ENCODE data around the gene ZNF280B.
"Not testable (repeated sequence)": the region's sequence is repeated elsewhere in the genome, so short reads cannot be mapped to it uniquely, and the experiment has no call there.

The ZNF280B gene

DNA sequence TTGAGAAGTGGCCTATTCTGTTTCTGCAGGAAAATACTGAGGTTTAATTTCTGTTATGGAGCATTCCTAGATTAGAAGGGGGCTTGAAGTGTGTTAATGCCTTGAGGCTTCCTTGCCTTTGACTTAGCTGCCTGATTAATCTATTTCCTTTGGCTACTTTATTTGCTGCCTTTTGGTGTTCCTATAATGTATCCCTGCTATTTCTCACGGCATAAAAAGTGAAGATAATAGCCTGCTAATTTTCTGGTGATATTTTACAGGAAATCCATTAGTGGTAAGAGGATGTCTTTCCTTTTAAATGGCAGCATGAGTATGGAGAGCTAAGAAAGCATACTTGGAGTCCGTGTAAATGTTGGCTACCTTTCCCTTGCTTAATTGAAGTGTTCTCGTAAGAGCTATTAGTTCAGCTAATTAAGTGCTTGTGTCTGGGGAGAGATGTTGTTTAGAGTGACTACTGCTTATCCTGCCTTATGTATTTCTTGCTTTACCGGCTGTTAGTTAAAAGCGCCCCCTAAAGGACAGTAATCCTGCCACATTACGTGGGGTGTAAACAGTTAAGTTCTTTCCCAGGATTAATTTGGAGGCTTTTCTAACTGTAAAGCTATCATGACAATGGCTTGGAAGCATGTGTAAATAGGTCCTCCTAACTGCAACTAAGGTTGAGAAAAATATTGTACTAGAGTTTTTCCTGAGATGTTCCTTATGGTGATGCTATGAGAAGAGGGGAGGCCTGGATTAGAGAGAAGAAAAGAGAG lies 45.6 kb downstream of the ZNF280B start:
- DNase-seq = no peak

DNA sequence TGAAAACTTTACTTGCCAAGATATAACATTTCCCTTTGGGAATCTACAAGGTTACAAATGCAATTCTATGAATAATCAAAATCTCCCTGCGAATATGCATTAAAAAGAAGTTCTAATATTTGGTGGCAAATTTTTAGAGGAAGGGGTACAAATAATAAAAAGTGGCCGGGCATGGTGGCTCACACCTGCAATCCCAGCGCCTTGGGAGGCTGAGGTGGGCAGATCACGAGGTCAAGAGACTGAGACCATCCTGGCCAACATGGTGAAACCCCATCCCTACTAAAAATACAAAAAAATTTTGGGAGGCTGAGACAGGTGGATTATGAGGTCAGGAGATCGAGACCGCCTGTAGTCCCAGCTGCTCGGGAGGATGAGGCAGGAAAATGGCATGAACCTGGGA lies 47.0 kb downstream of the ZNF280B start:
- no peak for DNase-seq

DNA sequence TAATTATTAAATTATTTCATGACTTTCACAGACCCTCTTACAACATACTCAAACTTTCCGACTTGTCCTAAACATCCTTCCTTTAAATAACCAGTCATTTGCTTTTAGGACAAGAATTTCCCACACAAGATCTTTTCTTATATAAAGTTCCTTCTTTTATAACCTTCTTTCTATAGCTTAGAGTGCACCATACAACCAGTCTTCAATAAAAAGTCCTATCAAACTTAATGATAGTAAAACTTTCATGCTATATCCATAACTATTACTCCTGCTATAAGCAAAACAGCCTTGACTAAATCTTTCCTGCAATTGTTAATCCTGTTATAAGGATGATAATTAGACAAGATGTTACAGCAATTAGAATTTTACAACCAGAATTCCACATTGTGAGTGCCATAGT lies 47.4 kb downstream of the ZNF280B start:
- DNase-seq = no peak

DNA sequence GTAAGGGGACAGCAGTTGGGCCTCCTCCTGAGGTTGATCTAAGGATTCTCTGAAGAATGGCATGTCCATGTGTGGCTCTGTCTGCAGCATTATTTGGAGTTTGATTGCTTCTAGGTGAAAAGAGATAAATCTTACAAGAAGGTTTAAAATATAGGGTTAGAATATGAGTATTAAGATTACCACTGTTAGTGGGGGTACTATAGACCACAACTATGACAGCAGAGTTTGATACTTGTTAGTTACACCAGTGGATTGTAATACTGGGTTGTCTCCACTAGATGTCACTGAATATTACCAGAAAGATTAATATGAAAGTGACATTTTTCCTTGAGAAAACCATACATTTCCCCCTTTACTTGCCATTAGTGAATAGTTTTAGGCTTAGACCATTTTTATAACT lies 47.9 kb downstream of the ZNF280B start:
- DNase-seq = no peak

DNA sequence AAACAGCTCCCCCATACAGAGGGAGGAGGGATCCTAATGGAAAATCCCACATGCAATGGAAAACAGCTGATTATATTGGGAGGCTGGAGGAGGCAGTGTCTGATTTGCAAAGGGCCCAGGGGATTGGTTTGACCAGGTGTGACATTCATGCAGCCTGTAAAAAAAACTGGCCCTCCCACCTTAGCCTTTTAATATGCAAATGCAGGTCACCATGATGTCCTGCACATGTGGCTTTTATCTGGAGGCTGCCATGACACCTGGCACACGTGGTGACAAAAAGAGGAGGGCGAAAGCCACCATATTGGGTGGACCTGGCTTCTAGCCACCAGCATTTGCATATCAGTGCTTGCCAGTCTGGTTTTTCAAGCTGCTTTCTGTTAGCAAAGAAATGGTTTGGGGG lies 48.5 kb downstream of the ZNF280B start:
- DNase-seq = no peak

DNA sequence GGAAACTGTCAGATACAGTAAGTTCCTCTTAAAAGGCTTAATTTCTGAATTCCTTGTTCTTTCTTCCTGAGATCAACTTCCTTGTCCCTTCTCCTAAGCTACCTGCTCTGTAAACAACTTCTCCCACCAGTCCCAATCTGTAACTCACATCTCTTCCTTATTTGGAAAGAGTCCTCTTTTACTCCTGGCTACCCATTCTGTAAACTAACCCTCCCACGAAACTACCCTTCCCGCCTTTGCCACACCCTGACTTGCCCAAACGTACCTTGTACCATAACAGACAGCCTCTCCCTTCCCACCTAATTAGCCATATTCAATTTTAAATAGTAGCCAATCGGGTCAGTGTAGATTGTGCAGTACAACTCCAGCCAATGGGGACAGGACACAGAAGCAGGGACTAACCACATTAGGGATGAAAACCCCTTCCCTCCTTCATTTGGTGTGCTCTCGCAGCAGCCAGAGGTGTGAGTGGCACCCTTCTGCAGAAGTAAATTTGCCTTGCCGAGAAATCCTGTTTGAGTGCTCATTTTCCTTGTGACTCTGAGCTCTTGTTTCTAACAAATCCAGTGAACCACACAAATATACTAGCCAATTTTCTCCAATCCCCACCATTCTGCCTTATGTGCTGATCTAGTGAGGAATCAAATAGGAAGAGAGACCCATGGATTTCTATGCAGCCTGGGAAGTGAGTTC lies 49.5 kb downstream of the ZNF280B start:
- DNase-seq = no peak

DNA sequence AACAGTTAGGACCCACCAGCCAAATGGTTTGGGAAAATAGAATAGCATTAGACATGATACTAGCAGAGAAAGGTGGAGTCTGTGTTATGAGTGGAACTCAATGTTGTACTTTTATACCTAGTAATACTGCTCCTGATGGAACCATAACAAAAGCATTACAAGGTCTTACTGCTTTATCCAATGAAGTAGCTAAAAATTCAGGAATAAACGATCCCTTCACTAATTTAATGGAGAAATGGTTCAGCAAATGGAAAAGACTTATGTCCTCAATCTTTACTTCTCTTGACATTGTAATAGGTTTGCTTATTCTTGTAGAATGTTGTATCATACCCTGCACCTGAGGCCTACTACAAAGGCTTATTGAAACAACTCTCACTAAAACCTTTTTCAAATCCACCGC lies 50.2 kb downstream of the ZNF280B start:
- no peak for DNase-seq

DNA sequence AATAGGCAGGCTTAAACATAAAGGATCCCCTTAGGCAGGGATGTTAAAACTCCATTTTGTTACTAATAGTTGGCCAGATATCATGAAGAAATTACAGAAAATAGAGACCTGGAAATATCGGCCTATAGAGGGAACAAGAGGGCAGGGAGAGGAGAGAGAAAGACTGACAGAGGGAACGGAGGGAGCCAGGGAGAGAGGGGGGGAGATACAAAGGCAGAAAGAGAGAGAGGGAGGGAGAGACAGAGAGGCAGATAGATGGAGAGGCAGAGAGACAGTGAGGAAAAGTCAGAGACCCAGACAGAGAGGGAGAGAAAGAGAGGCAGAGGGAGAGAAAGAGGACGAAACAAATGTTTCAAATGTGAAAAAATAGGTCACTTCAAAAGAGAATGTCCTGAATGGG lies 53.5 kb downstream of the ZNF280B start:
- DNase-seq = no peak

DNA sequence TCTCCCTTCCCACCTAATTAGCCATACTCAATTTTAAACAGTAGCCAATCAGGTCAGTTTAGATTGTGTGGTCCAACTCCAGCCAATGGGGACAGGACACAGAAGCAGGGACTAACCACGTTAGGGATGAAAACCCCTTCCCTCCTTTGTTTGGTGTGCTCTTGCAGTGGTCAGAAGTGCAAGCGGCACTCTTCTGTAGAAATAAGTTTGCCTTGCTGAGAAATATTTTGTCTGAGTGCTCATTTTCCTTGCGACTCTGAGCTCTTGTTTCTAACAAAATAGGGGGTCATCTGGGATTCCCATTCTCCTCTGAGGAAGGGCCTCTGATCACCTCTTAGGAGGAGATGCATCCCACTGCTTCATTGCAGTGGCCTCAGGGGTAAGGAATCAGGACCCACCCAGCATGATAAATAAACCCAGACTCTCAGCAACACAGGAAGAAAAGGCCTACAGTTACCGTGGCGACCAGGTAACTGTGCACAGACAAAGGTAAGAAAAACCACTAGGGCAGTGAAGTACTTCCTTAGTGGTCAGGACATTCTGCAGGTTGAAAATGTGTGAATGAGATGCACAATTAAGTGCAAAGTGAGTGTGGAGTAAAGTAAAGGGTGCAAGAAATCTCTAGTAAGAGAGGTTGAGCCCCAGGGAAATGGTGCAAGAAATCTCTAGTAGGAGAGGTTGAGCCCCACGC lies 55.4 kb downstream of the ZNF280B start:
- no peak for DNase-seq

DNA sequence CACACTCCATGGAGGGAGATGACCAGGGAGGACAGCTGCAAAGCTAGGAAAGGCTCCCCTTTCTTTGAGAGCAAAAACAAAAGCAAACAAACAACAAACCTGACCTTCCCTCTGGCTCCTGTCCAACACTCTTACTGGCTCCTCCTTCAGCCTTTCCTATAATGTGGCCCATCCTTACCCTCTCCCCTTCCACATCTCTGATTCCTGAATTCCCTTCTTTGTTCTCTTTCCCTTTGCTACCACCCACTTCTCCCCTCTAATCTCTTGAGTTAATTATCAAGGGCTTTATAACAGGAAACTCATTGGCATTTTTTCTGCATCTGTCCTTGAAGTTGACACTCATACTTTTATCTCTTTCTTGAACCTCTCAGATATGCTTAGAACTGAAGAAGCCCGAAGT lies 56.3 kb downstream of the ZNF280B start:
- DNase-seq = no peak

DNA sequence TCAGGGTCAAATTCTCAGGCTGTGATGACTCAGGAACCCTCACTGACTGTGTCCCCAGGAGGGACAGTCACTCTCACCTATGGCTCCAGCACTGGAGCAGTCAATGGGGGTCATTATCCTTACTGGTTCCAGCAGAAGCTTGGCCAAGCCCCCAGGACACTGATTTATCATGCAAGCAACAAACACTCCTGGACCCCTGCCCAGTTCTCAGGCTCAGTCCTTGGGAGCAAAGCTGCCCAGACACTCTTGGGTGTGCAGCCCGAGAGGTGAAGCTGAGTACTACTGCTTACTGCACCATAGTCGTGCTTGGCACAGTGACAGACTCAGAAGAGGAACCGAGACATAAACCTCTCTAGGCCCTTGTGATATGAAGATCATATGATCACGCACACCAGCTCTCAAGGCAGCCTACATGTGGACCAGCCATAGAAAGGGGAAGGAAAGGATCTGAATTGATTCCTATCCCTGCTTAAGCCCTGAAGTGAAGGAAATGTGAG lies 58.2 kb downstream of the ZNF280B start:
- DNase-seq = peak; percentile 84

DNA sequence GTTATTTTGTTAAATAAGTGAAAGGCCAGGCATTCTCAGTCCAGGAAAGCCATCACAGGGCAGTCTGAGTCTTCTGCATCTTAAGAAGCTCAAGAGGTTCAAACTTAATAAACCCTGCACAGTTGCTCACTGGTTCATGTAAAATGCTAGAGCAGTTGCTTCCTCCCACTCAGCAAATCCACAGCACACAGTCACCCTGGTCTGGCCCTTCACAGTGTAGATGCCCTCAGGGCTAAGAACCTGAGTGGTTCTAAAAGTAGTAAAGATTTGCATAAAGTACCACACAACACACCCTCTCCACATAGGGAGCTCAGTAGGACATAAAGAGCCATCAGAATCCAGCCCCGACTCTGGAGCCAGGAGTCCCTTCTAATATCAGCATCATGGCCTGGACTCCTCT lies 58.7 kb downstream of the ZNF280B start:
- peak; percentile 46 for DNase-seq

DNA sequence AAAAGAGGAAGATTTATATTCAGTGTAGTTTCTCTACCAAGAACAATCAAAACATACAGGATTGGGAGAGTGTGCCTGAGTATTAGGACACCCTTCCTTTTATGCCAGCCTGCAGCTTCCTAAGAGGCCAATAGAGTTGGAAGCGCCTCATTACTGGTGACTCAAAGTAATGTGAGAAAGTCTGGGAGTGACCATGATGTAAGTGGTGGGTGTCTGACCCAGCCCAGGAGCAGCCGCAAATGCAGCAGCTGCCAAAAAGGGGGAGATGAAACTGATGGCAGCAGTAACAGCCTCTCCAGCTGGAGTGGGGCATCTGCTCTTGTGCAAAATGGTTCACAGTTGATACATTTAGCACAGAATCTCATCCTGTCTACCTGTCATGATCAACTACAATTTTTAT lies 62.0 kb downstream of the ZNF280B start:
- DNase-seq = peak; percentile 5

DNA sequence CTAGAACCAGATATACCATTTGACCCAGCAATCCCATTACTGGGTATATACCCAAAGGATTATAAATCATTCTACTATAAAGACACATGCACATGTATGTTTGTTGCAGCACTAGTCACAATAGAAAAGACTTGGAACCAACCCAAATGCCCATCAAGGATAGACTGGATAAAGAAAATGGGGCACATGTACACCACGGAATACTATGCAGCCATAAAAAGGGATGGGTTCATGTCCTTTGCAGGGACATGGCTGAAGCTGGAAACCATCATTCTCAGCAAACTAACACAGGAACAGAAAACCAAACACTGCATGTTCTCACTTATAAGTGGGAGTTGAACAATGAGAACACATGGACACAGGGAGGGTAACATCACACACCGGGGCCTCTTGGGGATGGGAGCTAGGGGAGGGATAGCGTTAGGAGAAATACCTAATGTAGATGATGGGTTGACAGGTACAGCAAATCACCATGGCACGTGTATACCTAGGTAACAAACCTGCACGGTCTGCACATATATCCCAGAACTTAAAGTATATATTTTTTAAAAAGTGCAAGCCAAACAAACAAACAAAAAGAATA lies 64.4 kb downstream of the ZNF280B start:
- DNase-seq = not testable (repeated sequence)

DNA sequence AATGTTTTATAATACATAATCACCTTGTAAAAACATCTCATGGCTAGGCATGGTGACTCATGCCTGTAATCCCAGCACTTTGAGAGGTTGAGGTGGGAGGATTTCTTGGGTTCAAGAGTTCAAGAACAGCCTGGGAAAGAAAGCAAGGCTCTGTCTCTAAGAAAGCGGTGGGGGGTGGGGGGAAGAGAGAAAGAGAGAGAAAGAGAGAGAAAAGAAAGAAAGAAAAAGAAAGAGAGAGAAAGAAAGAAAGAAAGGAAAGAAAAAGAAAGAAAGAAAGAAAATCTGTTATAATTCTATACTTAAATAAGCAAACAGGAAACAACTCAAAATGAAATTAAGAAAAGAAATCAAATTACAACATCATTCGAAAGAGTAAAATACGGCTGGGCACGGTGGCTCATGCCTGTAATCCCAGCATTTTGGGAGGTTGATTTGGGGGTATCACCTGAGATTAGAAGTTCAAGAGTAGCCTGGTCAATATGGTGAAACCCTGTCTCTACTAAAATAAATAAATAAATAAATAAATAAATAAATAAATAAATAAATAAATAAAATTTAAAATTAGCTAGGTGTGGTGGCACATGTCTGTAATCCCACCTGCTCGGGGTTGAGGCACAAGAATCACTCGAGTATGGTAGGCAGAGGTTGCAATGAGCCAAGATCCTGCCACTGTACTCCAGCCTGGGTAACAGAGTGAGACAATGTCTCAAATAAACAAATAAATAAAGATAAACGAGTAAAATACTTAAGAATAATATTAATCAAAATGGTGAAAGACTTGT lies 65.4 kb downstream of the ZNF280B start:
- DNase-seq = no peak

DNA sequence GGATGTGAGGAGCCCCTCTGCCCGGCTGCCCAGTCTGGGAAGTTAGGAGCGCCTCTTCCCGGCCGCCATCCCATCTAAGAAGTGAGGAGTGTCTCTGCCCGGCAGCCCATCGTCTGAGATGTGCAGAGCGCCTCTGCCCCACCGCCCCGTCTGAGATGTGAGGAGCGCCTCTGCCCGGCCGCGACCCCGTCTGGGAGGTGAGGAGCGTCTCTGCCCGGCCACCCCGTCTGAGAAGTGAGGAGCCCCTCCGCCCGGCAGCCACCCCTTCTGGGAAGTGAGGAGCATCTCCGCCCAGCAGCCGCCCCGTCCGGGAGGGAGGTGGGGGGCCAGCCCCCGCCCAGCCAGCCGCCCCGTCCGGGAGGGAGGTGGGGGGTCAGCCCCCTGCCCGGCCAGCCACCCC lies 66.9 kb downstream of the ZNF280B start:
- not testable (repeated sequence) for DNase-seq

DNA sequence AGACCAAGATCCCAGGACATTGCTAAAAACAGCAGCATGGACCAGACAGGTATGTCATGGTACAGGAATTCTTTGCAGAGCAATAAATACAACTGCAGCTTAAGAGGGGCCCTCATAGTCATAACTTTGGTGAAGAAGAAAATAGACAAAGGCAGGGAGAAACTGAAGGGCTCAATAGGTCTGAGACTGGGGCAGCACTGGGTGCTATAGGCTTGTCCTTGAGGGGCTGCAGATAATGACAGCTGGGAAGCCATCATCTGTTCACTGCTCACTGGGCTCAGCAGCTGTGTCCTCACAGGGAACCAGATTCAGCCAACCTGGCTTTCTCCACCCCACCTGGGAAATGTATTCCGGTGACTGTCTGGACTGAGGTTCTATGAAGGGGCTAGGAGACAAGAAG lies 68.4 kb downstream of the ZNF280B start:
- no peak for DNase-seq

All from RPMI8226 (cell line).